NB4 (cell line): ENCODE measurements around the gene ADO.

Experiments used
- CTCF ChIP-seq: IDR thresholded peaks from one replicate; pipeline ENCODE4 v1.5.1; 2012; ENCODE audit warnings: low read depth, low read length
- MAX ChIP-seq: IDR thresholded peaks from 2 replicates; pipeline ENCODE4 v1.6.1; 2011; ENCODE audit warnings: low read depth, low read length
- MYC ChIP-seq: IDR thresholded peaks from 2 replicates; pipeline ENCODE4 v1.6.1; 2011; ENCODE audit warnings: low read depth, low read length
- POLR2A ChIP-seq: IDR thresholded peaks from 2 replicates; pipeline ENCODE4 v1.6.1; 2011; ENCODE audit warnings: mild to moderate bottlenecking; ENCODE audit not compliant: insufficient read length; ENCODE audit errors: extremely low read depth

- TF ChIP-seq CTCF (no peak), POLR2A (no peak), MAX (no peak), MYC (no peak)
Observed at GRCh38 chr10:62754963-62755362, 49.6 kb upstream of the ADO start.
